SH-SY5Y (cell line): ENCODE measurements around the gene CDKN1C.

Experiments used
- GATA2 ChIP-seq: IDR thresholded peaks from 2 replicates; pipeline ENCODE4 v1.6.1; 2011; ENCODE audit warnings: mild to moderate bottlenecking, low read depth, low read length
- GATA3 ChIP-seq: IDR thresholded peaks from 2 replicates; pipeline ENCODE4 v1.6.1; 2011; ENCODE audit warnings: low read depth, mild to moderate bottlenecking, low read length, moderate library complexity

DNA sequence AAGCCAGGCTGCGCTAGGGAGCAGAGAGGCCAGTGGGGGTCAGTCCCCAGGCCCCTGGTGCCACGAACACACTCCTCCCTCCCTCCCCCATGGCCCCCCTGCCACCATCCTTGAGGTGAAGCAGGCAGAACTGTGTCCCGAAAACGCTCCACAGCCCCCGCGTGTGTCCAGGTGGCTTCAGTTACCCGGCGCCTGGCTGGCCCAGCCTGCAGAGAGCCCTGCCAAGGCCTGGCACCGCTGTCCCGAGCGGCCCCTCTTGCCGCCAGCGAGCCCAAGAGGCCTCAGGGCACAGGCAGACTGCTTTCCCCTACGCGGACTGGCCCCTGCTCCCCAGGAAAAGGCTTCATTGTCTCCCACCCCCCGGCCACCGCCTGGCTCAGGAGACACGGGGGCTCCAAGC lies 27.7 kb downstream of the CDKN1C start:
- TF ChIP-seq GATA2 = no peak
- TF ChIP-seq GATA3 = no peak
